Activated naive CD4-positive, alpha-beta T cell treated with anti-CD3 and anti-CD28 coated beads, Interleukin-2, amount 50 U/mL, for 16 hours (primary cell): ENCODE measurements around the gene PGF.

Source experiments
- DNase-seq: peaks from one replicate; pipeline ENCODE4 v3.0.0-alpha.2; 2020

PGF gene

GRCh38 chr14:74954947-74955228 lies 509 bp downstream of the PGF start:
- no peak for DNase-seq

GRCh38 chr14:74954232-74954946 lies 1.0 kb downstream of the PGF start:
- no peak for DNase-seq

- DNase-seq = no peak
These were observed 1.7 kb downstream of the PGF start for GRCh38 chr14:74953686-74954085.

- no peak for DNase-seq
These were observed 2.5 kb downstream of the PGF start for GRCh38 chr14:74952697-74953484.

GRCh38 chr14:74952180-74952665 lies 3.2 kb downstream of the PGF start:
- no peak for DNase-seq

- DNase-seq = no peak
These were observed 3.8 kb downstream of the PGF start for GRCh38 chr14:74951443-74952179.

GRCh38 chr14:74950795-74951442 lies 4.5 kb downstream of the PGF start:
- DNase-seq = no peak

- DNase-seq = no peak
These were observed 5.4 kb downstream of the PGF start for GRCh38 chr14:74949859-74950573.

GRCh38 chr14:74949191-74949601 lies 6.2 kb downstream of the PGF start:
- DNase-seq = no peak

GRCh38 chr14:74948228-74949175 lies 6.9 kb downstream of the PGF start:
- DNase-seq = no peak

GRCh38 chr14:74947353-74948227 lies 7.8 kb downstream of the PGF start:
- DNase-seq = no peak

GRCh38 chr14:74946659-74947281 lies 8.6 kb downstream of the PGF start:
- no peak for DNase-seq

- DNase-seq = peak; percentile 76
These were observed 9.3 kb downstream of the PGF start for GRCh38 chr14:74945852-74946658.

- DNase-seq = no peak
These were observed 10.0 kb downstream of the PGF start for GRCh38 chr14:74945261-74945851.

GRCh38 chr14:74942608-74943007 lies 12.8 kb downstream of the PGF start:
- no peak for DNase-seq

- DNase-seq = no peak
These were observed 13.2 kb downstream of the PGF start for GRCh38 chr14:74942181-74942580.

GRCh38 chr14:74941676-74942097 lies 13.7 kb downstream of the PGF start:
- peak; percentile 64 for DNase-seq

- no peak for DNase-seq
These were observed 14.3 kb downstream of the PGF start for GRCh38 chr14:74940956-74941565.
